ENCODE results near the gene DRAP1. TPM values are rescaled to one million over a fixed set of nuclear protein-coding genes. Genes with fewer than 3 reads are reported as not detected.
A peak's percentile ranks its signal among the peaks of the same experiment; 100 is the strongest.

The DRAP1 gene
- total and polyA plus RNA-seq, 9 of the 15 experiments (the other 6 are each of a cell fraction or from before 2014, with no cell fraction given), result 9.6 to 200 (median 92.9) TPM

GRCh38 chr11:65919141-65919572 lies at the start of gene DRAP1 (continued):
- TF ChIP-seq TBP (optimal IDR thresholded peaks at IDR 0.05; ENCODE audit: low read depth, low read length), result peak; percentile 67
- TF ChIP-seq GABPA (tag; conservative IDR thresholded peaks at IDR 0.05; ENCODE audit: low read depth), result peak; percentile 75
- TF ChIP-seq IRF1 (CRISPR knock-in tag; IDR thresholded peaks at IDR 0.05; ENCODE audit: borderline replicate concordance), result no peak
- no peak for TF ChIP-seq NFRKB (IDR thresholded peaks at IDR 0.05; ENCODE audit: low read depth)
- TF ChIP-seq GTF2F1 (IDR thresholded peaks at IDR 0.05; ENCODE audit: low read depth, low read length), result no peak
- TF ChIP-seq TAL1 (IDR thresholded peaks at IDR 0.05), result no peak
- TF ChIP-seq RUNX1 (IDR thresholded peaks at IDR 0.05; ENCODE audit: low read depth), result peak; percentile 84; the same call in 1 of the 2 replicates
- TF ChIP-seq ZNF395 (CRISPR knock-in tag; IDR thresholded peaks at IDR 0.05), result 0 out of 2 replicates have a peak, but pooled peaks have one; percentile 85
- TF ChIP-seq, protein P1, sequence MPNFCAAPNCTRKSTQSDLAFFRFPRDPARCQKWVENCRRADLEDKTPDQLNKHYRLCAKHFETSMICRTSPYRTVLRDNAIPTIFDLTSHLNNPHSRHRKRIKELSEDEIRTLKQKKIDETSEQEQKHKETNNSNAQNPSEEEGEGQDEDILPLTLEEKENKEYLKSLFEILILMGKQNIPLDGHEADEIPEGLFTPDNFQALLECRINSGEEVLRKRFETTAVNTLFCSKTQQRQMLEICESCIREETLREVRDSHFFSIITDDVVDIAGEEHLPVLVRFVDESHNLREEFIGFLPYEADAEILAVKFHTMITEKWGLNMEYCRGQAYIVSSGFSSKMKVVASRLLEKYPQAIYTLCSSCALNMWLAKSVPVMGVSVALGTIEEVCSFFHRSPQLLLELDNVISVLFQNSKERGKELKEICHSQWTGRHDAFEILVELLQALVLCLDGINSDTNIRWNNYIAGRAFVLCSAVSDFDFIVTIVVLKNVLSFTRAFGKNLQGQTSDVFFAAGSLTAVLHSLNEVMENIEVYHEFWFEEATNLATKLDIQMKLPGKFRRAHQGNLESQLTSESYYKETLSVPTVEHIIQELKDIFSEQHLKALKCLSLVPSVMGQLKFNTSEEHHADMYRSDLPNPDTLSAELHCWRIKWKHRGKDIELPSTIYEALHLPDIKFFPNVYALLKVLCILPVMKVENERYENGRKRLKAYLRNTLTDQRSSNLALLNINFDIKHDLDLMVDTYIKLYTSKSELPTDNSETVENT (CRISPR knock-in tag; IDR thresholded peaks at IDR 0.05), result peak; percentile 92
- no peak for TF ChIP-seq CSDE1 (IDR thresholded peaks at IDR 0.05)
- peak; percentile 59 for TF ChIP-seq EP300 (IDR thresholded peaks at IDR 0.05; ENCODE audit: low read length)
- no peak for TF ChIP-seq SMARCE1 (IDR thresholded peaks at IDR 0.05)
- no peak for TF ChIP-seq LEF1 (IDR thresholded peaks at IDR 0.05)
- no peak for TF ChIP-seq EZH2 (IDR thresholded peaks at IDR 0.05; ENCODE audit: borderline replicate concordance, low read depth, low read length)
- TF ChIP-seq SNRNP70 (optimal IDR thresholded peaks at IDR 0.05; ENCODE audit: low read depth, low read length), result no peak
- no peak for TF ChIP-seq ZNF696 (CRISPR knock-in tag; conservative IDR thresholded peaks at IDR 0.05)
- peak; percentile 100 for TF ChIP-seq MAZ (CRISPR knock-in tag; conservative IDR thresholded peaks at IDR 0.05 in 1 of 2, IDR thresholded peaks at IDR 0.05 in 1 of 2)
- TF ChIP-seq CBFB (CRISPR knock-in tag; IDR thresholded peaks at IDR 0.05), result no peak
- TF ChIP-seq, protein P2, sequence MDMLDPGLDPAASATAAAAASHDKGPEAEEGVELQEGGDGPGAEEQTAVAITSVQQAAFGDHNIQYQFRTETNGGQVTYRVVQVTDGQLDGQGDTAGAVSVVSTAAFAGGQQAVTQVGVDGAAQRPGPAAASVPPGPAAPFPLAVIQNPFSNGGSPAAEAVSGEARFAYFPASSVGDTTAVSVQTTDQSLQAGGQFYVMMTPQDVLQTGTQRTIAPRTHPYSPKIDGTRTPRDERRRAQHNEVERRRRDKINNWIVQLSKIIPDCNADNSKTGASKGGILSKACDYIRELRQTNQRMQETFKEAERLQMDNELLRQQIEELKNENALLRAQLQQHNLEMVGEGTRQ (CRISPR knock-in tag; IDR thresholded peaks at IDR 0.05), result no peak
- TF ChIP-seq HDAC3 (IDR thresholded peaks at IDR 0.05; ENCODE audit: borderline replicate concordance, partially characterized antibody), result no peak
- TF ChIP-seq DLX4 (CRISPR knock-in tag; IDR thresholded peaks at IDR 0.05), result no peak
- TF ChIP-seq STAT5B (CRISPR knock-in tag; IDR thresholded peaks at IDR 0.05), result no peak
- TF ChIP-seq, protein P3, sequence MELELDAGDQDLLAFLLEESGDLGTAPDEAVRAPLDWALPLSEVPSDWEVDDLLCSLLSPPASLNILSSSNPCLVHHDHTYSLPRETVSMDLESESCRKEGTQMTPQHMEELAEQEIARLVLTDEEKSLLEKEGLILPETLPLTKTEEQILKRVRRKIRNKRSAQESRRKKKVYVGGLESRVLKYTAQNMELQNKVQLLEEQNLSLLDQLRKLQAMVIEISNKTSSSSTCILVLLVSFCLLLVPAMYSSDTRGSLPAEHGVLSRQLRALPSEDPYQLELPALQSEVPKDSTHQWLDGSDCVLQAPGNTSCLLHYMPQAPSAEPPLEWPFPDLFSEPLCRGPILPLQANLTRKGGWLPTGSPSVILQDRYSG (tag; conservative IDR thresholded peaks at IDR 0.05; ENCODE audit: low read depth), result no peak
